Ishikawa (cell line): ENCODE data around the gene SEL1L2.
A peak's percentile ranks its signal among the peaks of the same experiment; 100 is the strongest.

Source experiments
- CEBPB ChIP-seq: IDR thresholded peaks from 2 replicates; pipeline ENCODE4 v1.6.1; 2012
- CREB1 ChIP-seq: IDR thresholded peaks from 2 replicates; pipeline ENCODE4 v1.6.1; 2012; ENCODE audit warnings: low read depth
- EGR1 ChIP-seq: IDR thresholded peaks from 2 replicates; pipeline ENCODE4 v1.6.1; 2012
- EP300 ChIP-seq: IDR thresholded peaks from 2 replicates; pipeline ENCODE4 v1.6.1; 2012; ENCODE audit warnings: borderline replicate concordance
- FOXM1 ChIP-seq: IDR thresholded peaks from 2 replicates; pipeline ENCODE4 v1.6.1; 2012; ENCODE audit warnings: low read depth, borderline replicate concordance
- NFIC ChIP-seq: IDR thresholded peaks from 2 replicates; pipeline ENCODE4 v1.6.1; 2012
- RAD21 ChIP-seq: IDR thresholded peaks from 2 replicates; pipeline ENCODE4 v1.6.1; 2012; ENCODE audit warnings: low read depth
- TAF1 ChIP-seq: IDR thresholded peaks from 2 replicates; pipeline ENCODE4 v1.6.1; 2012; ENCODE audit warnings: low read depth, mild to moderate bottlenecking
- TCF12 ChIP-seq: IDR thresholded peaks from 2 replicates; pipeline ENCODE4 v1.6.1; 2012; ENCODE audit warnings: low read depth
- TEAD4 ChIP-seq: IDR thresholded peaks from 2 replicates; pipeline ENCODE4 v1.6.1; 2012
- YY1 ChIP-seq: IDR thresholded peaks from 2 replicates; pipeline ENCODE4 v1.6.1; 2012; ENCODE audit warnings: low read depth
- ZBTB7A ChIP-seq: IDR thresholded peaks from 2 replicates; pipeline ENCODE4 v1.6.1; 2012; ENCODE audit warnings: low read depth
- TF ChIP-seq, protein P1 (sequence below): IDR thresholded peaks from 2 replicates; pipeline ENCODE4 v1.6.1; 2012
- TF ChIP-seq, protein P2 (sequence below): IDR thresholded peaks from 2 replicates; pipeline ENCODE4 v1.6.1; 2012; ENCODE audit warnings: low read depth, mild to moderate bottlenecking
- TF ChIP-seq, protein P3 (sequence below): IDR thresholded peaks from 2 replicates; pipeline ENCODE4 v1.6.1; 2012

Gene SEL1L2

DNA sequence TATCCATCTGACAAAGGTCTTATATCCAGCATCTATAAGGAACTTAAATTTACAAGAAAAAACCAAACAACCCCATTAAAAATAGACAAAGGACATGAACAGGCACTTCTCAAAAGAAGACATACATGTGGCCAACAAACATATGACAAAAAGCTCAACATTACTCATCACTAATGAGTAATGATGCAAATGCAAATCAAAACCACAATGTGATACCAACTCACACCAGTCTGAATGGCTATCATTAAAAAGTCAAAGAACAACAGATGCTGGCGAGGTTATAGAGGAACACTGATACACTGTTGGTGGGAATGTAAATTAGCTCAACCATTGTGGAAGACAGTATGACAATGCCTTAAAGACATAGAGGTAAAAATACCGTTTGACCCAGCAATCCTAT, 18.8 kb upstream of the SEL1L2 start:
- no peak for TF ChIP-seq EP300
- TF ChIP-seq TAF1, result no peak
- no peak for TF ChIP-seq FOXM1

DNA sequence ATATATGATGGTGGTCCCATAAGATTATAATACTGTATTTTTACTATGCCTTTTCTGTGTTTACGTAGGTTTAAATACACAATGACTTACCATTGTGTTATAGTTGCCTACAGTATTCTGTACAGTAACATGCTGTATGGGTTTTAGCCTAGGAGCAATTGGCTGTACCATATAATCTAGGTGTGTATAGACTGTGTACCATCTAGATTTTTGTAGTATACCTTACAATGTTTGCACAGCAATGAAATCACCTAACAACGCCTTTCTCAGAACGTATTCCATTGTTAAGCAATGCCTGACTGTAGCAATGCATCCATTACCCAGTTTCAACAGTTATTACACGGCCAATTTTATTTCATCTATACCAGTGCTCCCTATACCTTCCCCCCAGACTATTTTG, 15.6 kb upstream of the SEL1L2 start:
- TF ChIP-seq TAF1 (no peak), CREB1 (no peak), EP300 (no peak), NFIC (no peak), CEBPB (no peak), TCF12 (no peak), YY1 (no peak), RAD21 (no peak)
- TF ChIP-seq, protein P1, sequence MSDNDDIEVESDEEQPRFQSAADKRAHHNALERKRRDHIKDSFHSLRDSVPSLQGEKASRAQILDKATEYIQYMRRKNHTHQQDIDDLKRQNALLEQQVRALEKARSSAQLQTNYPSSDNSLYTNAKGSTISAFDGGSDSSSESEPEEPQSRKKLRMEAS, result no peak
- TF ChIP-seq, protein P2, sequence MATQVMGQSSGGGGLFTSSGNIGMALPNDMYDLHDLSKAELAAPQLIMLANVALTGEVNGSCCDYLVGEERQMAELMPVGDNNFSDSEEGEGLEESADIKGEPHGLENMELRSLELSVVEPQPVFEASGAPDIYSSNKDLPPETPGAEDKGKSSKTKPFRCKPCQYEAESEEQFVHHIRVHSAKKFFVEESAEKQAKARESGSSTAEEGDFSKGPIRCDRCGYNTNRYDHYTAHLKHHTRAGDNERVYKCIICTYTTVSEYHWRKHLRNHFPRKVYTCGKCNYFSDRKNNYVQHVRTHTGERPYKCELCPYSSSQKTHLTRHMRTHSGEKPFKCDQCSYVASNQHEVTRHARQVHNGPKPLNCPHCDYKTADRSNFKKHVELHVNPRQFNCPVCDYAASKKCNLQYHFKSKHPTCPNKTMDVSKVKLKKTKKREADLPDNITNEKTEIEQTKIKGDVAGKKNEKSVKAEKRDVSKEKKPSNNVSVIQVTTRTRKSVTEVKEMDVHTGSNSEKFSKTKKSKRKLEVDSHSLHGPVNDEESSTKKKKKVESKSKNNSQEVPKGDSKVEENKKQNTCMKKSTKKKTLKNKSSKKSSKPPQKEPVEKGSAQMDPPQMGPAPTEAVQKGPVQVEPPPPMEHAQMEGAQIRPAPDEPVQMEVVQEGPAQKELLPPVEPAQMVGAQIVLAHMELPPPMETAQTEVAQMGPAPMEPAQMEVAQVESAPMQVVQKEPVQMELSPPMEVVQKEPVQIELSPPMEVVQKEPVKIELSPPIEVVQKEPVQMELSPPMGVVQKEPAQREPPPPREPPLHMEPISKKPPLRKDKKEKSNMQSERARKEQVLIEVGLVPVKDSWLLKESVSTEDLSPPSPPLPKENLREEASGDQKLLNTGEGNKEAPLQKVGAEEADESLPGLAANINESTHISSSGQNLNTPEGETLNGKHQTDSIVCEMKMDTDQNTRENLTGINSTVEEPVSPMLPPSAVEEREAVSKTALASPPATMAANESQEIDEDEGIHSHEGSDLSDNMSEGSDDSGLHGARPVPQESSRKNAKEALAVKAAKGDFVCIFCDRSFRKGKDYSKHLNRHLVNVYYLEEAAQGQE, result no peak

DNA sequence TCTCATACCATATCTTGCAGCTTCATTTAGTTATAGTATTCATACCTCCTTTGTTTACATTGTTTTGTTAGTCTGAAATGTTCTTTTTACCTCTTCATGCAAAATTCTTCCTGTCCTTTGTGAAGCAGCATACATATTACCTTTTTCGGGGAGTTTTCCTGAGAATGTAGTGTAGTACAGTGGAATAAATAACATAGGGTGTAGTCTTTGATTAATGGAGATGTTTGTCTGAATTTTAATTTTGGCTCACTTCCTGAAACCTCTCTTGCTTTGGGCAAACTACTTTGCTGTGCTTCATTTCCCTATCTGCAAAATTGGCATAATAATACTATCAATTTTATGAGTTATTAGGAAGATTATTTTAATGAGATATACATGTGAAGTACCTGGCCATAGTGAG, 10.5 kb upstream of the SEL1L2 start:
- TF ChIP-seq NFIC (no peak), CEBPB (no peak), TAF1 (no peak), FOXM1 (no peak), EP300 (no peak), RAD21 (no peak), TCF12 (no peak), CREB1 (no peak), ZBTB7A (no peak), EGR1 (no peak), YY1 (no peak), TEAD4 (no peak)
- TF ChIP-seq, protein P1, result no peak
- TF ChIP-seq, protein P2, result no peak
- TF ChIP-seq, protein P3, sequence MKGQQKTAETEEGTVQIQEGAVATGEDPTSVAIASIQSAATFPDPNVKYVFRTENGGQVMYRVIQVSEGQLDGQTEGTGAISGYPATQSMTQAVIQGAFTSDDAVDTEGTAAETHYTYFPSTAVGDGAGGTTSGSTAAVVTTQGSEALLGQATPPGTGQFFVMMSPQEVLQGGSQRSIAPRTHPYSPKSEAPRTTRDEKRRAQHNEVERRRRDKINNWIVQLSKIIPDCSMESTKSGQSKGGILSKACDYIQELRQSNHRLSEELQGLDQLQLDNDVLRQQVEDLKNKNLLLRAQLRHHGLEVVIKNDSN, result no peak

DNA sequence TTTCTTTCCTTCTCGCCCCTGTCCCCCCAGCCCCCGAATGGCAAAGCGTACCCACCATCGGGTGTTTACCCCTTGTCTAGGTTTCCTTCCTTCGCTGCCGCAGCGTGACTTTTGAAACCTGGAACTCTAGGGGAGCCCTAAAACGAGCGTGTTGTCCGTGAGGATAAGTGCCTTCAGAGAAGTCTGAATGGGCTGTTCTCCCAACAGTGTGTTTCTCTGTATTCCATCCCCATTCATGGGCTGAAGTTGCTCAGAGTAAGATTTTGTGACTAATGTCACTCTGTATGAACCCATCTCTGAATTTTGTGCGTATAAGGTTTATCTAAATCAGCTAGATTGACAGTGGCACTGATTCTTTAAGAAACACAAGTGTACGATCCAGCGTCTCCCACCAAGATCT, 5.9 kb upstream of the SEL1L2 start:
- TF ChIP-seq FOXM1 (no peak), RAD21 (no peak), TEAD4 (no peak), EP300 (no peak), YY1 (no peak)
- TF ChIP-seq, protein P2, result no peak
- TF ChIP-seq, protein P1, result no peak

DNA sequence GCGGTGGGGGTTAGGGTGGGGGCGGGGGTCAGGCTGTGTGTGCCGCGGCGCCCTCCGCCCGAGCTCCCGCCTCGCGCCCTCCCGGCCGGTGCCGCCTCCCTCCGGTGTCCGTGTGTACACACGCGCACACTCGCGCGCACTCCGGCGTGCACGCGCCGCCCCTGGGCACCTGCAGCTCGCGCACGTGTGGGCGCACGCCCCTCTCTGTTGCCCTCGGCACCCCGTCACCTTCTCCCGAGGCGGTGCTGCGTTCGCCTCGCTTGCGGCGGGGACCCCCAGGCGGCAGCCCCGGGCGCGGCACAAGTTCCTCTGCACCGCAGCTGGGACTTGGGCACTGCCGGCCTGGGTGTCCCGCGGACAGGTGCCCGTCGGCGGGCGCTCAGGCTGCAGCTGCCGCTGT, 5.4 kb upstream of the SEL1L2 start:
- TF ChIP-seq, protein P2, result no peak
- TF ChIP-seq, protein P1, result peak; percentile 81
- 0 out of 2 replicates have a peak, but pooled peaks have one; percentile 13 for TF ChIP-seq EGR1
- no peak for TF ChIP-seq EP300
- peak; percentile 47; the same call in 1 of the 2 replicates for TF ChIP-seq ZBTB7A
- TF ChIP-seq, protein P3, result no peak; the same call in 1 of the 2 replicates
- TF ChIP-seq CREB1, result no peak
- no peak; the same call in 1 of the 2 replicates for TF ChIP-seq TCF12
